Kidney (tissue), 14 donors: ENCODE measurements around the gene HPCA. TPM values are rescaled to one million over a fixed set of nuclear protein-coding genes. Genes with fewer than 3 reads are reported as not detected.
A peak's percentile ranks its signal among the peaks of the same experiment; 100 is the strongest.

Experiments used
- DNase-seq, 5 donors: peaks; one replicate each; pipeline ENCODE4 v3.0.0-alpha.2; 2013 to 2020
- FAIRE-seq: peaks from 2 replicates; lab custom pipeline; 2012; peaks lifted over from hg19 to GRCh38; lab: Jason Lieb, UNC
- H3K27ac ChIP-seq, 2 donors: one replicate each; pipeline ENCODE4 v1.7.0; 2013; ENCODE audit warnings: low read depth in 2 of 2, low read length in 2 of 2, inconsistent platforms in 1 of 2
- H3K27me3 ChIP-seq: one replicate; pipeline ENCODE4 v1.7.1; 2013; ENCODE audit warnings: low read length, inconsistent platforms; ENCODE audit not compliant: control insufficient read depth, insufficient read depth
- H3K36me3 ChIP-seq, 3 donors: one replicate each; pipeline versions ENCODE4 v1.7.0 to v1.7.1; 2013; ENCODE audit warnings: low read length in 3 of 3, control low read depth in 1 of 3, inconsistent platforms in 1 of 3; ENCODE audit not compliant: insufficient read depth in 3 of 3, control insufficient read depth in 2 of 3
- H3K4me1 ChIP-seq, 3 donors: one replicate each; pipeline versions ENCODE4 v1.7.0 to v1.7.1; 2013; ENCODE audit warnings: low read length in 3 of 3, inconsistent platforms in 1 of 3, low read depth in 1 of 3; ENCODE audit not compliant: control insufficient read depth in 2 of 3, insufficient read depth in 2 of 3
- H3K4me3 ChIP-seq, 3 donors: one replicate each; pipeline versions ENCODE4 v1.7.0 to v1.8.1; 2013; ENCODE audit warnings: low read length in 3 of 3, control low read depth in 1 of 3, inconsistent platforms in 1 of 3
- H3K9ac ChIP-seq, 3 donors: one replicate each; pipeline versions ENCODE4 v1.7.0 to v1.7.1; 2013; ENCODE audit warnings: low read length in 3 of 3, control low read depth in 1 of 3, inconsistent platforms in 1 of 3
- H3K9me3 ChIP-seq, 3 donors: one replicate each; pipeline versions ENCODE4 v1.7.0 to v1.7.1; 2013; ENCODE audit warnings: low read length in 3 of 3, control low read depth in 1 of 3, inconsistent platforms in 1 of 3; ENCODE audit not compliant: control insufficient read depth in 2 of 3, insufficient read depth in 1 of 3
- intact Hi-C: fragments of 100-400 bp; cut with DNase I; formaldehyde crosslinking; loops from one replicate; pipeline ENCODE4 v1.11.1; 2022
- polyA plus RNA-seq: library from polyadenylated mRNA; stranded (reverse); fragments of 350-450 nt; fragmentation: Illumina TruSeq; extraction: RNeasy Lipid Tissue Mini Kit (QIAGEN cat#74804); gene quantifications from one replicate; pipeline ENCODE4 v1.2.3, GENCODE V29; 2014; ENCODE audit warnings: low read depth, low replicate concordance; ENCODE audit not compliant: insufficient read depth
- total RNA-seq: library from RNA; stranded (reverse); fragmentation: NEBNext Ultra II Directional; extraction: Animal tissue kit (Norgen Biotek cat#: 25700); gene quantifications from one replicate; pipeline ENCODE4 v1.2.1, GENCODE V29; 2021
- TF ChIP-seq, protein P1 (sequence below): IDR thresholded peaks from 3 replicates; pipeline ENCODE4 v1.5.1; 2012; ENCODE audit warnings: mild to moderate bottlenecking, moderate library complexity, borderline replicate concordance; ENCODE audit not compliant: insufficient read depth; ENCODE audit errors: extremely low read depth
- donor health status: control.
- donor health status: control.
- donor health status: control.
- donor health status: control.
- donor health status: control.
- donor health status: DM: yes; HTN: yes; CAD: no.
- donor health status: Normal renal cell carcinoma (clear cell type).

Gene HPCA
- total and polyA plus RNA-seq, 2 donors from 2014 or later, result 0.28 to 1.2 TPM

DNA sequence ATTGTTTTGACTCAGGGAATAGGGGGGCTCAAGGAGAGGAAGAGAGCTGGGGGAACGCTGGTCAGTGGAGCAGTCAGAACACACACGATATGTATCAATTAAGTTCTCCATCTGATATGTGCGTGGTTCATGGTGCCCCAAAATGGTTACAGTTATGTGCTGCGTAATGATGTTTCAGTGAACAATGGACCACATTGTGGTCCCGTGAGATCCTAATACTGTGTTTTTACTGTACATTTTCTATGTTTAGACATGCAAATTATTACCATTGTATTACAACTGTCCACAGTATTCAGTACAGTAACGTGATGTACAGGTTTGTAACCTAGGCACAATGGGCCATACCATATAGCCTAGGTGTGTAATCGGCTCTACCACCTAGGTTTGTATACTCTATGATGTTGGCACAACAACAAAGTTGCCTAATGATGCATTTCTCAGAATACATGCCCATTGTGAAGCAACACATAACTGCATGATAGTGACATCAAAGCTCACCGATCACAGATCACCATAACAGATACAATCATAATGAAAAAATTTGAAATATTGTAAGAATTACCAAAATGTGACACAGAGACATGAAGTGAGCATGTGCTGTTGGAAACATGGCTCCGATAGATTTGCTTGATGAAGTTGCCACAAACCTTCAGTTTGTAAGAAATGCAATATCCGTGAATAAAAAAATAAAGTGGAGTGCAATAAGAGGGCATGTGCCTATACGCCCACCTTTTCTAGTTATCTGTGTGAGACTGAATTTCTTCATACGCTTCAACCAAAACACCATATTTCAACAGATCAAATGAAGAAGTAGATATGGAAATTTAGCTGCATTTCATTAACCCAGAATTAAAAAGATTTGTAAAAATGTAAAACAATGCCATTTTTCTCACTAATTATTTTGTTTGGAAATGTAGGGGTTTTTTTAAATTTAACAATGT lies 29.7 kb downstream of the HPCA start:
- Histone ChIP-seq H3K36me3 (no peaks in the 10 kb centered on the region), H3K9ac (no peak overlapping the region), H3K4me3 (no peak overlapping the region), H3K9me3 (peaks cover 0 to 3% (median 0%) of the 10 kb centered on the region in 3 donors), H3K27ac (no peak overlapping the region), H3K27me3 (no peaks in the 10 kb centered on the region), H3K4me1 (no peaks in the 10 kb centered on the region)
- intact Hi-C loops, result no loop called here
- no peak for DNase-seq
- TF ChIP-seq, protein P1, sequence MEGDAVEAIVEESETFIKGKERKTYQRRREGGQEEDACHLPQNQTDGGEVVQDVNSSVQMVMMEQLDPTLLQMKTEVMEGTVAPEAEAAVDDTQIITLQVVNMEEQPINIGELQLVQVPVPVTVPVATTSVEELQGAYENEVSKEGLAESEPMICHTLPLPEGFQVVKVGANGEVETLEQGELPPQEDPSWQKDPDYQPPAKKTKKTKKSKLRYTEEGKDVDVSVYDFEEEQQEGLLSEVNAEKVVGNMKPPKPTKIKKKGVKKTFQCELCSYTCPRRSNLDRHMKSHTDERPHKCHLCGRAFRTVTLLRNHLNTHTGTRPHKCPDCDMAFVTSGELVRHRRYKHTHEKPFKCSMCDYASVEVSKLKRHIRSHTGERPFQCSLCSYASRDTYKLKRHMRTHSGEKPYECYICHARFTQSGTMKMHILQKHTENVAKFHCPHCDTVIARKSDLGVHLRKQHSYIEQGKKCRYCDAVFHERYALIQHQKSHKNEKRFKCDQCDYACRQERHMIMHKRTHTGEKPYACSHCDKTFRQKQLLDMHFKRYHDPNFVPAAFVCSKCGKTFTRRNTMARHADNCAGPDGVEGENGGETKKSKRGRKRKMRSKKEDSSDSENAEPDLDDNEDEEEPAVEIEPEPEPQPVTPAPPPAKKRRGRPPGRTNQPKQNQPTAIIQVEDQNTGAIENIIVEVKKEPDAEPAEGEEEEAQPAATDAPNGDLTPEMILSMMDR, result no peak
- FAIRE-seq, result no peak

- Histone ChIP-seq H3K27me3 (no peaks in the 10 kb centered on the region), H3K9ac (no peak overlapping the region), H3K27ac (no peak overlapping the region), H3K4me1 (no peaks in the 10 kb centered on the region), H3K9me3 (peaks cover 0 to 3% (median 0%) of the 10 kb centered on the region in 3 donors), H3K4me3 (no peak overlapping the region), H3K36me3 (no peaks in the 10 kb centered on the region)
- TF ChIP-seq, protein P1, result no peak
- FAIRE-seq (no peak), DNase-seq (no peak)
- intact Hi-C loops, result no loop called here
These were observed 31.2 kb downstream of the HPCA start for GRCh38 chr1:32917521-32917920.

DNA sequence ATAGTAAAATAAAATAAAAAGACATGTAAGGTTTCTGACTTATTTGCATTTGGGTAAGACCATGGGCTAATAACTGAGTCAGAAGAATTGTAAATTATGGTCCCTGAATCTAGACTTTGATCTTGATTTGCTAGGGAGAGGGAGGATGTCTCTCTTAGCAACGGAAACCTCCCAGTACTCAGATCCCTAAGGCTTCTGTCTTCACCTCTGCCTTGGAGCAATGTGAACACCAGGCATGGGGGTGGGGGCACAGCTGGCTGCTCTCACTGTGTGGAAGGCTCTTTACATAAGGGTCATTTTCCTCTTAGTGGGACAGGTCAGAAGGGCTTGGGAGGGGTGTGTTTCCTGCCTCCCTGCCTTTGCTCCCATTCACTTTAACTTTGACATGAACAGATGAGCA lies 31.9 kb downstream of the HPCA start:
- Histone ChIP-seq H3K27me3 (no peaks in the 10 kb centered on the region), H3K9ac (no peak overlapping the region), H3K27ac (no peak overlapping the region), H3K4me1 (no peaks in the 10 kb centered on the region), H3K36me3 (no peaks in the 10 kb centered on the region), H3K9me3 (peaks cover 0 to 3% (median 0%) of the 10 kb centered on the region in 3 donors), H3K4me3 (no peak overlapping the region)
- DNase-seq, result peak in 1 of 5 donors; percentile 70
- intact Hi-C loops, result no loop called here
- FAIRE-seq, result no peak
- TF ChIP-seq, protein P1, result no peak
